Ovary (tissue), 3 donors: ENCODE data around the gene SAP30L.

ENCODE experiments used
- EP300 ChIP-seq: sonication (generic); formaldehyde crosslinking; IDR thresholded peaks from one replicate; pipeline ENCODE4 v1.6.1; 2017; ENCODE audit warnings: antibody characterized with exemption
- TF ChIP-seq, protein P1 (sequence below), 3 donors: fragments of 450-650 bp in 2 of 3; fragments of 200-600 bp in 1 of 3; IDR thresholded peaks; one replicate each; pipeline versions ENCODE4 v1.5.1 to v1.8.0; 2016 to 2022; ENCODE audit warnings: antibody characterized with exemption in 3 of 3, mild to moderate bottlenecking in 1 of 3
- donor health status: DM: no; HTN: no; CAD: no.

DNA sequence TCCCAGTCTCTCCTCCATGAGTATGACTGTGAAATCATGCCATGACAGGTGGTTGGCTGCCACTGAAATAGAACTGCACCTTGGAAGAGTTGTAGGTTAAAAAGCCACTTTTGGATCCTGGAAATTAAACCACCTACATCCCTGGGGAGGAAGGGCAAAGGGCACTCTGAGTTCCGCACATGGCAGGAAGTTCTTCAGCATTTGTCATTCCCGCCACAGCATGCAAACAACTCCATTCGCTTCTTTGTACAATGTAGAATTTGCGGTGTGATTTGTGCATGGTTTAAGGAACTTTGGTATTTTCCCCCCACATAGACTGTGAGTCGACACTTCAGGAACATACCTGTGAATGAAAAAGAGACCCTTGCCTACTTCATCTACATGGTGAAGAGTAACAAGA, 9.8 kb downstream of the SAP30L start:
- TF ChIP-seq, protein P1, sequence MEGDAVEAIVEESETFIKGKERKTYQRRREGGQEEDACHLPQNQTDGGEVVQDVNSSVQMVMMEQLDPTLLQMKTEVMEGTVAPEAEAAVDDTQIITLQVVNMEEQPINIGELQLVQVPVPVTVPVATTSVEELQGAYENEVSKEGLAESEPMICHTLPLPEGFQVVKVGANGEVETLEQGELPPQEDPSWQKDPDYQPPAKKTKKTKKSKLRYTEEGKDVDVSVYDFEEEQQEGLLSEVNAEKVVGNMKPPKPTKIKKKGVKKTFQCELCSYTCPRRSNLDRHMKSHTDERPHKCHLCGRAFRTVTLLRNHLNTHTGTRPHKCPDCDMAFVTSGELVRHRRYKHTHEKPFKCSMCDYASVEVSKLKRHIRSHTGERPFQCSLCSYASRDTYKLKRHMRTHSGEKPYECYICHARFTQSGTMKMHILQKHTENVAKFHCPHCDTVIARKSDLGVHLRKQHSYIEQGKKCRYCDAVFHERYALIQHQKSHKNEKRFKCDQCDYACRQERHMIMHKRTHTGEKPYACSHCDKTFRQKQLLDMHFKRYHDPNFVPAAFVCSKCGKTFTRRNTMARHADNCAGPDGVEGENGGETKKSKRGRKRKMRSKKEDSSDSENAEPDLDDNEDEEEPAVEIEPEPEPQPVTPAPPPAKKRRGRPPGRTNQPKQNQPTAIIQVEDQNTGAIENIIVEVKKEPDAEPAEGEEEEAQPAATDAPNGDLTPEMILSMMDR (IDR thresholded peaks at IDR 0.05), result no peak
- TF ChIP-seq EP300, result no peak
